Omental fat pad (tissue), 4 donors: Measurements from ENCODE around the gene TEX19. TPM values are rescaled to one million over a fixed set of nuclear protein-coding genes. Genes with fewer than 3 reads are reported as not detected.
"Not testable (repeated sequence)": the region's sequence is repeated elsewhere in the genome, so short reads cannot be mapped to it uniquely, and the experiment has no call there.

Experiments used
- ATAC-seq: fragments of 150-250 bp; one replicate; pipeline ENCODE4 v1.9.1; 2016; ENCODE audit warnings: mild to moderate bottlenecking, moderate library complexity; ENCODE audit not compliant: low FRiP score
- DNase-seq: peaks from one replicate; pipeline ENCODE4 v3.0.0-alpha.2; 2019; ENCODE audit warnings: low spot score
- total RNA-seq, 4 donors: library from RNA; depleted of rRNA; stranded (reverse); fragments of >200 nt; gene quantifications; one replicate each; pipeline ENCODE4 v1.1.0, GENCODE V29; 2016
- TF ChIP-seq, protein P1 (sequence below), 3 donors: fragments of 450-650 bp; IDR thresholded peaks; one replicate each; pipeline ENCODE4 v1.5.1; 2016 to 2017; ENCODE audit warnings: antibody characterized with exemption in 3 of 3, mild to moderate bottlenecking in 3 of 3, moderate library complexity in 2 of 3

The TEX19 gene
- total RNA-seq, 4 donors from 2014 or later: not detected

DNA sequence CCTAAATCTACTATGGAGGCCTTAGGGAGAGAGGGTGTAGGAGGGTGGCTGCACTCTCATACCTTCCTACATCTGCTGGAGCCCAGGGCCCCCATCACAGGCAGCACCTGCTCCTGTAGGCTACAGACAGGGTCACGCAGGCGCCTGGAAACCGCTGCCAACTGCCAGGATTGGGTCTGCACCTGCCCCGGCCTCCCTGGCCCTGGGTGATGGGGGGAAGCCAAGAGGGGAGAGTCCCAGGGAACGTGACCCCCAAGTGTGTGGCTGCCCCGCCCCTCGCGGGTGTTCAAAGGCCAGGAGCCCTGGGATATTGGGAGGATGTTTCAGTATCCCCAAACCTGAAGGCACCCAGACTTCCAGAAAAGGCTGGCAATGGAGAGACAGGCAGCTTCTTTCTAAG lies 5.6 kb upstream of the TEX19 start:
- DNase-seq (no peak), ATAC-seq (no peak)
- TF ChIP-seq, protein P1, sequence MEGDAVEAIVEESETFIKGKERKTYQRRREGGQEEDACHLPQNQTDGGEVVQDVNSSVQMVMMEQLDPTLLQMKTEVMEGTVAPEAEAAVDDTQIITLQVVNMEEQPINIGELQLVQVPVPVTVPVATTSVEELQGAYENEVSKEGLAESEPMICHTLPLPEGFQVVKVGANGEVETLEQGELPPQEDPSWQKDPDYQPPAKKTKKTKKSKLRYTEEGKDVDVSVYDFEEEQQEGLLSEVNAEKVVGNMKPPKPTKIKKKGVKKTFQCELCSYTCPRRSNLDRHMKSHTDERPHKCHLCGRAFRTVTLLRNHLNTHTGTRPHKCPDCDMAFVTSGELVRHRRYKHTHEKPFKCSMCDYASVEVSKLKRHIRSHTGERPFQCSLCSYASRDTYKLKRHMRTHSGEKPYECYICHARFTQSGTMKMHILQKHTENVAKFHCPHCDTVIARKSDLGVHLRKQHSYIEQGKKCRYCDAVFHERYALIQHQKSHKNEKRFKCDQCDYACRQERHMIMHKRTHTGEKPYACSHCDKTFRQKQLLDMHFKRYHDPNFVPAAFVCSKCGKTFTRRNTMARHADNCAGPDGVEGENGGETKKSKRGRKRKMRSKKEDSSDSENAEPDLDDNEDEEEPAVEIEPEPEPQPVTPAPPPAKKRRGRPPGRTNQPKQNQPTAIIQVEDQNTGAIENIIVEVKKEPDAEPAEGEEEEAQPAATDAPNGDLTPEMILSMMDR (IDR thresholded peaks at IDR 0.05): no peak

DNA sequence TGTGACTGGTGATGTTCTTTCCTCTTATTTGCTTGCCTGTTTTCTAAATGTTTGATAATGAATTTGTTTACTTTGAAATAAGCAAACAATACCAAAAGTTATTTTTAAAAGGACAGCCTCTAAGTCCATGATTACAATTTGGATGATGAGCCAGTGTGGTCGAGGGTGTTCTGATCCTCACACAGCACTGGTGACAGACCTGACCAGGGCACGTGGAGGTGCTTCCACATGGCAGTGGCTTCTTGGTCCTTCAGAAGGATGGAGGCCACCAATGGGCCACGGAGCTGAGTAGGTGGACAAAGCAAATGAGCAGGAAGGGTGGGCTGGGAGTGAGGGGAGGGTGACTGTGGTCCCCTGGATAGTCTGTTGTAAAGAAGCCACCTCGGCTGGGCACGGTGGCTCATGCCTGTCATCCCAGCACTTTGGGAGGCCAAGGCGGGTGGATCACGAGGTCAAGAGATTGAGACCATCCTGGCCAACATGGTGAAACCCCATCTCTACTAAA lies 4.2 kb upstream of the TEX19 start:
- DNase-seq (no peak), ATAC-seq (no peak)
- TF ChIP-seq, protein P1 (IDR thresholded peaks at IDR 0.05): no peak

DNA sequence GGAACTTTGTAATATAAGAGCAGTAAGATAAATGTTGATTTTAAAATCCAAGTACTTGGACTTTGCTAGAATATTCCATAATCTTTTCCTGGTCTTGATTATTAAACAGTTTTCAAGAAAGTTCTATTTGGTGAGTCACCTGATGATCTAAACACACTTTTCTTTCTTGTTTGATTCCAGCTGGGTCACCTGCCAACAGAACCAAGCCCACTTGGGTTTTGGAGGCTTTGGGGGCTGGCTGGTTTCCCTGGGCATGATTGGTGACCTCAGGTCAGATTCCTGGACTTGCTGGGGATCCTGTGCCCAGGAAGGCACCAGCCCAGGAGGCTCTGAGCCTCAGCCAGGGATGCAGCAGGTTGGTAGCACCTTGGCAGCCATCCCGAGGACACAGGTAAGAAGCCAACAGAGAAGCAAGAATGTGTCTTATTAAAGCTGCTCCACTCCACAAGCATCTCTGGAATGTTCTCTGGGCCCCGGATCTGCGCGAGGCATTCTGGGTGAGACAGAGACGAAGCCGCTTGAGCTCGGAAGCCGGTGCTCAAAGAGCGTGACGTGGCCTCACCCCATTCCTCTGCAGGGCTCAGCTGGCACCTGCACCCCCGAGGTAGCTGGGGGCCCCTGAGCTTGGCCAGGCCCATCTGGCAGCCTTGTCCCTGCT lies 3.1 kb upstream of the TEX19 start:
- ATAC-seq (peak; percentile 31), DNase-seq (no peak)
- TF ChIP-seq, protein P1 (IDR thresholded peaks at IDR 0.05): no peak

DNA sequence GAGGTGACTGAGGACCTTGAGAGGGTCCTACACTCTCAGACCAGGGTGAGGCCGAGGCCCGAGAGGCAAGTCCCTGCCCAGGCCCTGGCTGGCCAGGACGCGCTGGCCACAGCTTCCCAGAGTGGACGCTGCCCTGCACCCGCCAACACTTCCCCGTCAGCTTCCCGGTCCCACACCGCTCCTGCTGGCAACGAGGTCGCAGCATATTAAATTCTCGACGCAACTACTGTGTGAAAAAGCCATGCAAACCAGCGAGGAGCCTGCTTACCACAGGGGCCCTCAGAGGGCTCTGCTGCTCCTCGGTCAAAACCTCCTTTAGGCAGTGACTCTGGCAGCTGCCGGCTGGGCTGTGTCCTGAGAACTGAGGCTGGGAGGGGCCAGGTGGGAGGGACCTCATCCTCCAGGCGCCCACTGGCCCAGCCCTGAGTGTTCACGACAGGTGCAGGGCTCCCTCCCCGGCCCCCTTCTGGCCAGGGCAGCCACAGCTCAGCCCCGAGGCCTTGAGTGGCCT lies 2.1 kb upstream of the TEX19 start:
- TF ChIP-seq, protein P1 (IDR thresholded peaks at IDR 0.05): no peak
- ATAC-seq: no peak
- no peak for DNase-seq

DNA sequence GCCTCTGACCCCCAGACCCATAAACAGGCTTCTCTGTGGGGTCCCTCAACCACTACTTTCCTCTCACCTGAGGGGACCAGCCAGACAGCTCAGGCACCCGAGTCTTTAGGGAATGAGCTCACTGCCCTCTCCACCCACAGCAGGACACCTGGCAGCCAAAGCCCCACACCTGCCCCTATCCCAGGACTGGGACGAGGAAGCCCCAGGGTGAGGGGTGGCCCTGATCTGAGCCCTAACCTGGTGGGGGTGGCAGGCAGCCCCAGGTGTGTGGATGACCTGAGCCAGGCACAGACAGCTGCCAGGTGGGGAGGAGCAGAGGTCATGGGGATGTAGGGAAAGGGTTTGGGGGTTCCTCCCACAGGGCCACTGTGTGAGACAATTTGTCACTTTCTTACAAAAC lies 1.7 kb upstream of the TEX19 start:
- DNase-seq (no peak), ATAC-seq (no peak)
- TF ChIP-seq, protein P1 (IDR thresholded peaks at IDR 0.05): no peak

DNA sequence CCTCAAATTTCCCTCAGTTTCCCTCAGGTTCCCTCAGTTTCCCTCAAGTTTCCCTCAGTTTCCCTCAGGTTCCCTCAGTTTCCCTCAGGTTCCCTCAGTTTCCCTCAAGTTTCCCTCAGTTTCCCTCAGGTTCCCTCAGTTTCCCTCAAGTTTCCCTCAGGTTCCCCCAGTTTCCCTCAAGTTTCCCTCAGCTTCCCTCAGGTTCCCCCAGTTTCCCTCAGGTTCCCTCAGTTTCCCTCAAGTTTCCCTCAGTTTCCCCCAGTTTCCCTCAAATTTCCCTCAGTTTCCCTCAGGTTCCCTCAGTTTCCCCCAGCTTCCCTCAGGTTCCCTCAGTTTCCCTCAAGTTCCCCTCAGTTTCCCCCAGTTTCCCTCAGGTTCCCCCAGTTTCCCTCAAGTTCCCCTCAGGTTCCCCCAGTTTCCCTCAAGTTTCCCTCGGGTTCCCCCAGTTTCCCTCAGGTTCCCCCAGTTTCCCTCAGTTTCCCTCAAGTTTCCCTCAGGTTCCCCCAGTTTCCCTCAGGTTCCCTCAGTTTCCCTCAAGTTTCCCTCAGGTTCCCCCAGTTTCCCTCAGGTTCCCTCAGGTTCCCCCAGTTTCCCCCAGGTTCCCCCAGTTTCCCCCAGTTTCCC lies 516 bp downstream of the TEX19 start:
- ATAC-seq, DNase-seq: not testable (repeated sequence)

DNA sequence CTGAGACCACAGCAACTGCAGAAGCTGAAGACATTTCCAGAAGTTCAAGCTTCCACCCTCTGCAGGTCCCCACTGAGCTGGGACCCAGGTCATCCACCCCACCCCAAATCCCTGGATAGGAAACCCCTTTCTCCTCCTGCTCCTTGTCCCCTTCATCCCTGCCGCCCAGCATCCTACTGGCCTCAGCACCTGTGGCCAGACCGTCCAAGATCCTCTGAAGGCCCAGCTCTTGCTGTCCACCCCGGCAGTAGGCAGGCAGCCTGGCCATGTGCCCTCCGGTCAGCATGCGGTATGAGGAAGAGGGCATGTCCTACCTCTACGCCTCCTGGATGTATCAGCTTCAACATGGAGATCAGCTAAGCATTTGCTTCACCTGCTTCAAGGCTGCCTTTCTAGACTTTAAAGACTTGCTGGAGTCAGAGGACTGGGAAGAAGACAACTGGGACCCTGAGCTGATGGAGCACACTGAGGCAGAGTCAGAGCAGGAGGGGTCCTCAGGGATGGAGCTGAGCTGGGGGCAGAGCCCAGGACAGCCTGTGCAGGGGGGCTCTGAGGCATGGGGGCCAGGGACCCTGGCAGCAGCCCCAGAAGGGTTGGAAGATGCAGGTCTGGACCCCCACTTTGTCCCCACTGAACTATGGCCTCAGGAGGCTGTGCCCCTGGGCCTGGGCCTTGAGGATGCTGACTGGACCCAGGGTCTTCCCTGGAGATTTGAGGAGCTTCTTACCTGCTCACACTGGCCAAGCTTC lies 3.0 kb downstream of the TEX19 start:
- TF ChIP-seq, protein P1 (IDR thresholded peaks at IDR 0.05): no peak
- no peak for ATAC-seq
- DNase-seq: no peak
